PFSK-1 (cell line): ENCODE measurements around the gene AASDH.

Source experiments
- FOXP2 ChIP-seq: optimal IDR thresholded peaks from 2 replicates; pipeline ENCODE3; 2011; ENCODE audit warnings: borderline replicate concordance, control low read depth, inconsistent platforms; ENCODE audit not compliant: insufficient read depth; ENCODE audit errors: extremely low read length, extremely low read depth
- POLR2AphosphoS5 ChIP-seq: IDR thresholded peaks from 2 replicates; pipeline ENCODE4 v1.6.1; 2012; ENCODE audit warnings: low read depth, mild to moderate bottlenecking, control low read depth, low read length, moderate library complexity
- REST ChIP-seq, 2 experiments: IDR thresholded peaks; 2 replicates each; pipeline versions ENCODE4 v1.6.1 to v1.8.0; 2011 to 2012; ENCODE audit warnings: low read depth in 2 of 2, low read length in 2 of 2, control low read depth in 1 of 2, inconsistent platforms in 1 of 2, mild to moderate bottlenecking in 1 of 2, moderate library complexity in 1 of 2; ENCODE audit not compliant: insufficient read depth in 1 of 2
- SIN3A ChIP-seq: IDR thresholded peaks from 2 replicates; pipeline ENCODE4 v1.6.1; 2012; ENCODE audit warnings: mild to moderate bottlenecking, low read length, moderate library complexity, borderline replicate concordance; ENCODE audit not compliant: insufficient read depth
- TAF1 ChIP-seq: IDR thresholded peaks from 2 replicates; pipeline ENCODE4 v1.6.1; 2012; ENCODE audit warnings: low read length, control low read depth, borderline replicate concordance; ENCODE audit not compliant: insufficient read depth

AASDH gene

GRCh38 chr4:56301181-56301996, 85.9 kb downstream of the AASDH start:
- TF ChIP-seq TAF1: no peak
- no peak for TF ChIP-seq FOXP2

- TF ChIP-seq SIN3A (no peak), FOXP2 (no peak), REST (IDR thresholded peaks at IDR 0.05; ENCODE audit: insufficient read depth in 1 of 2, low read depth in 2 of 2, low read length in 2 of 2) (no peak), POLR2AphosphoS5 (no peak), TAF1 (no peak)
Measured at GRCh38 chr4:56298236-56298635, 89.1 kb downstream of the AASDH start.

GRCh38 chr4:56297776-56298175, 89.5 kb downstream of the AASDH start:
- TF ChIP-seq POLR2AphosphoS5 (no peak), TAF1 (no peak), SIN3A (no peak), FOXP2 (no peak), REST (IDR thresholded peaks at IDR 0.05; ENCODE audit: insufficient read depth in 1 of 2, low read depth in 2 of 2, low read length in 2 of 2) (no peak)

GRCh38 chr4:56296526-56296925, 90.8 kb downstream of the AASDH start:
- TF ChIP-seq POLR2AphosphoS5 (no peak), FOXP2 (no peak), REST (IDR thresholded peaks at IDR 0.05; ENCODE audit: insufficient read depth in 1 of 2, low read depth in 2 of 2, low read length in 2 of 2) (no peak), SIN3A (no peak), TAF1 (no peak)

GRCh38 chr4:56293121-56293520, 94.2 kb downstream of the AASDH start:
- TF ChIP-seq FOXP2 (no peak), REST (IDR thresholded peaks at IDR 0.05; ENCODE audit: insufficient read depth in 1 of 2, low read depth in 2 of 2, low read length in 2 of 2) (no peak), TAF1 (no peak), POLR2AphosphoS5 (no peak), SIN3A (no peak)
